ENCODE measurements around the gene SDK1.
A peak's percentile ranks its signal among the peaks of the same experiment; 100 is the strongest.

- TF ChIP-seq CTCF (IDR thresholded peaks at IDR 0.05) (no peak), ATF1 (CRISPR knock-in tag; IDR thresholded peaks at IDR 0.05) (no peak), ZNF121 (CRISPR knock-in tag; IDR thresholded peaks at IDR 0.05) (peak; percentile 97), MXD4 (CRISPR knock-in tag; IDR thresholded peaks at IDR 0.05; ENCODE audit: borderline replicate concordance) (no peak), CBFB (CRISPR knock-in tag; IDR thresholded peaks at IDR 0.05; ENCODE audit: low read depth) (no peak), SP1 (CRISPR knock-in tag; conservative IDR thresholded peaks at IDR 0.05) (no peak), ZNF263 (CRISPR knock-in tag; IDR thresholded peaks at IDR 0.05; ENCODE audit: low read depth) (no peak), NFYB (CRISPR knock-in tag; conservative IDR thresholded peaks at IDR 0.05; ENCODE audit: low read depth) (no peak), NFE2L1 (CRISPR knock-in tag; IDR thresholded peaks at IDR 0.05) (no peak), PRRX2 (CRISPR knock-in tag; IDR thresholded peaks at IDR 0.05) (no peak), USF2 (CRISPR knock-in tag; IDR thresholded peaks at IDR 0.05) (no peak), KAT7 (CRISPR knock-in tag; IDR thresholded peaks at IDR 0.05; ENCODE audit: borderline replicate concordance) (no peak)
- TF ChIP-seq, protein P1, sequence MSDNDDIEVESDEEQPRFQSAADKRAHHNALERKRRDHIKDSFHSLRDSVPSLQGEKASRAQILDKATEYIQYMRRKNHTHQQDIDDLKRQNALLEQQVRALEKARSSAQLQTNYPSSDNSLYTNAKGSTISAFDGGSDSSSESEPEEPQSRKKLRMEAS (CRISPR knock-in tag; IDR thresholded peaks at IDR 0.05): no peak
- TF ChIP-seq, protein P2, sequence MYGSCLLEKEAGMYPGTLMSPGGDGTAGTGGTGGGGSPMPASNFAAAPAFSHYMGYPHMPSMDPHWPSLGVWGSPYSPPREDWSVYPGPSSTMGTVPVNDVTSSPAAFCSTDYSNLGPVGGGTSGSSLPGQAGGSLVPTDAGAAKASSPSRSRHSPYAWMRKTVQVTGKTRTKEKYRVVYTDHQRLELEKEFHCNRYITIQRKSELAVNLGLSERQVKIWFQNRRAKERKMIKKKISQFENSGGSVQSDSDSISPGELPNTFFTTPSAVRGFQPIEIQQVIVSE (CRISPR knock-in tag; IDR thresholded peaks at IDR 0.05; ENCODE audit: borderline replicate concordance): no peak
Measured at GRCh38 chr7:4129481-4130122, 828.5 kb downstream of the SDK1 start.

Measured in WTC11 (cell line).